ENCODE results near the gene NFIA. TPM values are rescaled to one million over a fixed set of nuclear protein-coding genes. Genes with fewer than 3 reads are reported as not detected.
A peak's percentile ranks its signal among the peaks of the same experiment; 100 is the strongest.

The NFIA gene
- total RNA-seq, 1 experiment from 2014 or later: 4.6 TPM

- DNase-seq (ENCODE audit: low read depth): no peak
Observed at GRCh38 chr1:61426885-61427284, 344.5 kb downstream of the NFIA start.

GRCh38 chr1:61427510-61427909, 345.1 kb downstream of the NFIA start:
- DNase-seq (ENCODE audit: low read depth): no peak

GRCh38 chr1:61428146-61428545, 345.8 kb downstream of the NFIA start:
- no peak for DNase-seq (ENCODE audit: low read depth)

- DNase-seq (ENCODE audit: low read depth): no peak
Observed at GRCh38 chr1:61432616-61433388, 350.4 kb downstream of the NFIA start.

GRCh38 chr1:61433646-61434045, 351.3 kb downstream of the NFIA start:
- DNase-seq (ENCODE audit: low read depth): no peak

- DNase-seq (ENCODE audit: low read depth): no peak
Observed at GRCh38 chr1:61434276-61434675, 351.9 kb downstream of the NFIA start.

- DNase-seq (ENCODE audit: low read depth): no peak
Observed at GRCh38 chr1:61435226-61435625, 352.9 kb downstream of the NFIA start.

- DNase-seq (ENCODE audit: low read depth): no peak
Observed at GRCh38 chr1:61436016-61436415, 353.7 kb downstream of the NFIA start.

GRCh38 chr1:61436491-61437120, 354.2 kb downstream of the NFIA start:
- no peak for DNase-seq (ENCODE audit: low read depth)

GRCh38 chr1:61439234-61439633, 356.9 kb downstream of the NFIA start:
- no peak for DNase-seq (ENCODE audit: low read depth)

- no peak for DNase-seq (ENCODE audit: low read depth)
Observed at GRCh38 chr1:61441723-61442262, 359.4 kb downstream of the NFIA start.

- no peak for DNase-seq (ENCODE audit: low read depth)
Observed at GRCh38 chr1:61442544-61442943, 360.2 kb downstream of the NFIA start.

GRCh38 chr1:61444288-61444687, 361.9 kb downstream of the NFIA start:
- DNase-seq (ENCODE audit: low read depth): no peak

GRCh38 chr1:61445269-61445825, 363.0 kb downstream of the NFIA start:
- no peak for DNase-seq (ENCODE audit: low read depth)

- no peak for DNase-seq (ENCODE audit: low read depth)
Observed at GRCh38 chr1:61446531-61446991, 364.2 kb downstream of the NFIA start.

GRCh38 chr1:61447106-61447967, 365.0 kb downstream of the NFIA start:
- no peak for DNase-seq (ENCODE audit: low read depth)

- no peak for DNase-seq (ENCODE audit: low read depth)
Observed at GRCh38 chr1:61447968-61448430, 365.6 kb downstream of the NFIA start.

- DNase-seq (ENCODE audit: low read depth): peak; percentile 47
Observed at GRCh38 chr1:61448914-61449313, 366.6 kb downstream of the NFIA start.

- no peak for DNase-seq (ENCODE audit: low read depth)
Observed at GRCh38 chr1:61449410-61449809, 367.0 kb downstream of the NFIA start.

- no peak for DNase-seq (ENCODE audit: low read depth)
Observed at GRCh38 chr1:61450454-61450853, 368.1 kb downstream of the NFIA start.

- DNase-seq (ENCODE audit: low read depth): no peak
Observed at GRCh38 chr1:61450872-61451571, 368.7 kb downstream of the NFIA start.
